Transverse colon (tissue), 4 donors: ENCODE measurements around the gene TRIOBP. TPM values are rescaled to one million over a fixed set of nuclear protein-coding genes. Genes with fewer than 3 reads are reported as not detected.
A peak's percentile ranks its signal among the peaks of the same experiment; 100 is the strongest.

Experiments used
- DNase-seq: peaks from one replicate; pipeline ENCODE4 v3.0.0-alpha.2; 2019
- H3K27ac ChIP-seq, 4 donors: fragments of 200-600 bp; sonication (generic); 2 replicates each; pipeline ENCODE4 v1.5.1; 2016 to 2018; ENCODE audit warnings: inconsistent platforms in 4 of 4
- H3K27me3 ChIP-seq: fragments of 200-600 bp; sonication (generic); 2 replicates; pipeline ENCODE4 v1.5.1; 2017; ENCODE audit warnings: inconsistent platforms
- H3K36me3 ChIP-seq, 4 donors: fragments of 200-600 bp; sonication (generic); 2 replicates each; pipeline ENCODE4 v1.5.1; 2017 to 2019; ENCODE audit warnings: inconsistent platforms in 4 of 4
- H3K4me1 ChIP-seq, 4 donors: fragments of 200-600 bp; sonication (generic); 2 replicates each; pipeline ENCODE4 v1.5.1; 2017 to 2020; ENCODE audit warnings: inconsistent platforms in 4 of 4
- H3K4me3 ChIP-seq, 4 donors: fragments of 200-600 bp; sonication (generic); 1 replicate in 1 of 4; 2 replicates in 3 of 4; pipeline versions ENCODE4 v1.5.1 to v1.6.1; 2017 to 2019; ENCODE audit warnings: inconsistent platforms in 4 of 4
- H3K9me3 ChIP-seq, 2 donors: fragments of 200-600 bp; sonication (generic); 2 replicates each; pipeline ENCODE4 v1.5.1; 2017 to 2019; ENCODE audit warnings: inconsistent platforms in 2 of 2
- EP300 ChIP-seq: sonication (generic); formaldehyde crosslinking; IDR thresholded peaks from one replicate; pipeline ENCODE4 v1.6.1; 2017; ENCODE audit warnings: antibody characterized with exemption, low read depth
- POLR2A ChIP-seq: fragments of 450-650 bp; IDR thresholded peaks from one replicate; pipeline ENCODE4 v1.6.1; 2016; ENCODE audit warnings: antibody characterized with exemption, mild to moderate bottlenecking, moderate library complexity
- POLR2AphosphoS5 ChIP-seq, 3 donors: sonication (generic); formaldehyde crosslinking; IDR thresholded peaks; one replicate each; pipeline ENCODE4 v1.6.1; 2016; ENCODE audit warnings: antibody characterized with exemption in 3 of 3
- WGBS, 2 donors: methylation state at CpG; one replicate each; pipeline ENCODE4 v1.1.5; 2018; ENCODE audit warnings: low coverage in 1 of 2; 5-methylcytosine and 5-hydroxymethylcytosine counted together
- in situ Hi-C, 4 donors: fragments of 200-750 bp; cut with MboI; loops; one replicate each; pipeline versions ENCODE4 v1.15.0 to v1.15.1; 2017; ENCODE audit warnings: low sequenced_read_pairs in 3 of 4, low pct_ligation_motif_present in 1 of 4, low pct_unique_long_range_greater_than_20kb in 1 of 4
- intact Hi-C: fragments of 100-400 bp; cut with DNase I; formaldehyde crosslinking; loops from one replicate; pipeline ENCODE4 v1.15.1; 2023; ENCODE audit warnings: low total_unique reads
- total RNA-seq, 4 donors: library from RNA; depleted of rRNA; stranded (reverse); fragments of >200 nt; gene quantifications; one replicate each; pipeline ENCODE4 v1.1.0, GENCODE V29; 2016
- TF ChIP-seq, protein P1 (sequence below), 5 experiments: fragments of 200-600 bp in 3 of 5; fragments of 450-650 bp in 2 of 5; sonication (generic) in 3 of 5; IDR thresholded peaks; 1 replicate in 2 of 5; 2 replicates in 3 of 5; pipeline ENCODE4 v1.5.1; 2016 to 2017; ENCODE audit warnings: antibody characterized with exemption in 5 of 5, inconsistent platforms in 3 of 5, mild to moderate bottlenecking in 2 of 5, moderate library complexity in 1 of 5

The TRIOBP gene
- total RNA-seq, 4 donors from 2014 or later, result 121 to 265 (median 129) TPM

GRCh38 chr22:37776639-37777005, 79.8 kb downstream of the TRIOBP start:
- Histone ChIP-seq H3K9me3 (no peaks in the 10 kb centered on the region), H3K4me3 (no peak overlapping the region), H3K36me3 (peaks cover 0 to 17% (median 6%) of the 10 kb centered on the region in 4 donors), H3K27me3 (no peaks in the 10 kb centered on the region), H3K27ac (peak overlapping the region; percentile 50 to 68 (median 58)), H3K4me1 (peaks cover 6 to 15% (median 11%) of the 10 kb centered on the region in 4 donors)
- WGBS, 2 donors, result 62 to 74% methylated on average over 4 to 10 of the region's 10 CpGs
- TF ChIP-seq, protein P1, sequence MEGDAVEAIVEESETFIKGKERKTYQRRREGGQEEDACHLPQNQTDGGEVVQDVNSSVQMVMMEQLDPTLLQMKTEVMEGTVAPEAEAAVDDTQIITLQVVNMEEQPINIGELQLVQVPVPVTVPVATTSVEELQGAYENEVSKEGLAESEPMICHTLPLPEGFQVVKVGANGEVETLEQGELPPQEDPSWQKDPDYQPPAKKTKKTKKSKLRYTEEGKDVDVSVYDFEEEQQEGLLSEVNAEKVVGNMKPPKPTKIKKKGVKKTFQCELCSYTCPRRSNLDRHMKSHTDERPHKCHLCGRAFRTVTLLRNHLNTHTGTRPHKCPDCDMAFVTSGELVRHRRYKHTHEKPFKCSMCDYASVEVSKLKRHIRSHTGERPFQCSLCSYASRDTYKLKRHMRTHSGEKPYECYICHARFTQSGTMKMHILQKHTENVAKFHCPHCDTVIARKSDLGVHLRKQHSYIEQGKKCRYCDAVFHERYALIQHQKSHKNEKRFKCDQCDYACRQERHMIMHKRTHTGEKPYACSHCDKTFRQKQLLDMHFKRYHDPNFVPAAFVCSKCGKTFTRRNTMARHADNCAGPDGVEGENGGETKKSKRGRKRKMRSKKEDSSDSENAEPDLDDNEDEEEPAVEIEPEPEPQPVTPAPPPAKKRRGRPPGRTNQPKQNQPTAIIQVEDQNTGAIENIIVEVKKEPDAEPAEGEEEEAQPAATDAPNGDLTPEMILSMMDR (IDR thresholded peaks at IDR 0.05), result no peak
- TF ChIP-seq POLR2A (no peak), EP300 (no peak), POLR2AphosphoS5 (IDR thresholded peaks at IDR 0.05) (no peak)
- DNase-seq, result no peak
- intact Hi-C loops (no loop called here), in situ Hi-C loops (loop anchor here in 1 of 4 donors (25.0 kb wide), 1 partner anchor 89 kb away; the partner anchor contains the start of genes LGALS1, NOL12 and TRIOBP)

GRCh38 chr22:37777122-37777687, 80.4 kb downstream of the TRIOBP start:
- in situ Hi-C loops (loop anchor here in 1 of 4 donors (25.0 kb wide), 1 partner anchor 90 kb away; the partner anchor contains the start of genes LGALS1, NOL12 and TRIOBP), intact Hi-C loops (no loop called here)
- no peaks in the 10 kb centered on the region for H3K27me3 ChIP-seq
- H3K4me1 ChIP-seq, result peaks cover 8 to 15% (median 11%) of the 10 kb centered on the region in 4 donors
- TF ChIP-seq POLR2AphosphoS5 (IDR thresholded peaks at IDR 0.05) (peak in 2 of 3 donors; percentile 42 to 46), EP300 (no peak), POLR2A (peak; percentile 5)
- TF ChIP-seq, protein P1 (IDR thresholded peaks at IDR 0.05), result no peak
- H3K27ac ChIP-seq, result peak overlapping the region; percentile 50 to 68 (median 58)
- peak; percentile 74 for DNase-seq
- H3K9me3 ChIP-seq, result no peaks in the 10 kb centered on the region
- H3K36me3 ChIP-seq, result peaks cover 0 to 17% (median 4%) of the 10 kb centered on the region in 4 donors
- WGBS, 2 donors, result 28 to 40% methylated on average over 4 to 11 of the region's 11 CpGs
- no peak overlapping the region for H3K4me3 ChIP-seq

GRCh38 chr22:37778370-37779009, 81.6 kb downstream of the TRIOBP start:
- DNase-seq, result no peak
- peaks cover 0 to 5% (median 0%) of the 10 kb centered on the region in 4 donors for H3K36me3 ChIP-seq
- H3K27ac ChIP-seq, result no peak overlapping the region
- TF ChIP-seq POLR2AphosphoS5 (IDR thresholded peaks at IDR 0.05), result peak in 1 of 3 donors; percentile 24
- TF ChIP-seq, protein P1 (IDR thresholded peaks at IDR 0.05), result no peak
- H3K27me3 ChIP-seq, result no peaks in the 10 kb centered on the region
- no peak overlapping the region for H3K4me3 ChIP-seq
- peaks cover 8 to 15% (median 13%) of the 10 kb centered on the region in 4 donors for H3K4me1 ChIP-seq
- intact Hi-C loops, result no loop called here
- in situ Hi-C loops, result loop anchor here in 1 of 4 donors (25.0 kb wide), 1 partner anchor 91 kb away; the partner anchor contains the start of genes LGALS1, NOL12 and TRIOBP
- no peaks in the 10 kb centered on the region for H3K9me3 ChIP-seq
- WGBS, 2 donors, result 87 to 92% methylated on average over 2 to 10 of the region's 10 CpGs

DNA sequence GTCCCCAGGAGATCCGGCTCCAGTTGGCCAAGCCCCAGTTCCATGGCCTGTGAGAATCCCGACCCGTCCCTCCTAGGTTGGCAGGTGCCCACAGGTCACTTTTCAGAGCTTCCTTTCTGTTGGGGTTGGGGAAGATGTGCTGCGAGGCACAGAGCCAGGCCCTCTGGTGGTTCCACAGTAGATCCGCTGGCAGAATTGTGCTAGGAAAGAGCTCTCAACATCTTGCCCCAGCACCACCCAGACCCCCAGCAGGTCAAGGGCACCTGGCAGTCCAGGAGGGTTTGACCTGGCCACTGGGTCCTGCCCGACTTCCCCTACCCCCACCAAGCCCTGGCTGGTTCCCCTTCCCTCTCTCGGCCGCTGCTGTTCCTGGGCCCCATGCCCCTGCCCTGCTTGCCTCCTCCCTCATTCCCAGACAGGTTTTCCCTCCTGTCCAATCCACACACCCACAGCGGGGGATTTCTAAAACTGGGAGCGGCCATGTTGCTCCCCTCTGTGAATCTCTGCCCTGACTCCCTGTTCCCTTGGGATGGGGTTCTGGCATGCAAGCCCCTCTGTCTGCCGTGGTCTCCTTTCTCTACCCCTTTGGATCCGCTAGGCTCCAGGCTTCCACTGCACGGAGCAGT, 84.7 kb downstream of the TRIOBP start:
- Histone ChIP-seq H3K9me3 (no peaks in the 10 kb centered on the region), H3K27me3 (no peaks in the 10 kb centered on the region), H3K4me3 (no peak overlapping the region), H3K27ac (no peak overlapping the region), H3K36me3 (no peaks in the 10 kb centered on the region), H3K4me1 (peaks cover 8 to 36% (median 28%) of the 10 kb centered on the region in 4 donors)
- in situ Hi-C loops (loop anchor here in 1 of 4 donors (25.0 kb wide), 1 partner anchor 94 kb away; the partner anchor contains the start of genes LGALS1, NOL12 and TRIOBP), intact Hi-C loops (no loop called here)
- WGBS, 2 donors, result 73 to 85% methylated on average over 5 to 13 of the region's 13 CpGs
- no peak for DNase-seq
- TF ChIP-seq POLR2A (no peak), EP300 (no peak), POLR2AphosphoS5 (IDR thresholded peaks at IDR 0.05) (no peak)
- TF ChIP-seq, protein P1 (IDR thresholded peaks at IDR 0.05), result peak in 1 of 5 experiments; percentile 24
